Measurements from ENCODE around the gene RPS6KL1. TPM values are rescaled to one million over a fixed set of nuclear protein-coding genes. Genes with fewer than 3 reads are reported as not detected.

RPS6KL1 gene
- total RNA-seq, 4 donors from 2014 or later: 0.86 to 7.5 (median 1.8) TPM

- H3K27me3 ChIP-seq: no peaks in the 10 kb centered on the region
- H3K4me1 ChIP-seq: peaks cover 66% of the 10 kb centered on the region
- no peaks in the 10 kb centered on the region for H3K9me3 ChIP-seq
- H3K27ac ChIP-seq: peak overlapping the region; percentile 49
- TF ChIP-seq POLR2AphosphoS5 (IDR thresholded peaks at IDR 0.05): peak in 2 of 3 donors; percentile 60 to 65
- TF ChIP-seq EP300 (IDR thresholded peaks at IDR 0.05): no peak
- TF ChIP-seq POLR2A (IDR thresholded peaks at IDR 0.05): no peak
- WGBS: 40% methylated on average over 3 of the region's 3 CpGs
- no peak overlapping the region for H3K4me3 ChIP-seq
- peaks cover 21% of the 10 kb centered on the region for H3K36me3 ChIP-seq
- DNase-seq (ENCODE audit: low spot score in 2 of 2): no peak
Observed at GRCh38 chr14:74886001-74886400, 37.1 kb downstream of the RPS6KL1 start.

- DNase-seq (ENCODE audit: low spot score in 2 of 2): peak; percentile 89 to 90
- H3K4me1 ChIP-seq: peaks cover 53% of the 10 kb centered on the region
Observed at GRCh38 chr14:74882103-74882920, 40.7 kb downstream of the RPS6KL1 start.

GRCh38 chr14:74881431-74882102 is 41.5 kb downstream of the RPS6KL1 start, which contains the start of gene DLST:
Gene DLST (plus strand): TSS chr14:74881916. CDS start chr14:74881954, 38 bp downstream.
- Histone ChIP-seq H3K27ac (peak within 1 kb of the TSS; percentile 97), H3K36me3 (no peaks in the 10 kb centered on the region), H3K27me3 (no peaks in the 10 kb centered on the region), H3K4me1 (peaks cover 48% of the 10 kb centered on the region), H3K9me3 (no peaks in the 10 kb centered on the region), H3K4me3 (peak within 1 kb of the TSS; percentile 93)
- peak; percentile 42 to 94 for TF ChIP-seq POLR2A (IDR thresholded peaks at IDR 0.05)
- TF ChIP-seq POLR2AphosphoS5 (IDR thresholded peaks at IDR 0.05): peak; percentile 80 to 94 (median 90)
- TF ChIP-seq CTCF (IDR thresholded peaks at IDR 0.05): no peak
- peak; percentile 91 to 95 for DNase-seq (ENCODE audit: low spot score in 2 of 2)
- WGBS: 0% methylated on average over 8 of the region's 53 CpGs

More at GRCh38 chr14:74882103-74882920, 40.7 kb downstream of the RPS6KL1 start:
- peak overlapping the region; percentile 97 for H3K27ac ChIP-seq
- 2% methylated on average over 14 of the region's 49 CpGs for WGBS
- peak overlapping the region; percentile 93 for H3K4me3 ChIP-seq
- TF ChIP-seq POLR2AphosphoS5 (IDR thresholded peaks at IDR 0.05) (peak in 1 of 3 donors; percentile 9), EP300 (IDR thresholded peaks at IDR 0.05) (no peak), POLR2A (IDR thresholded peaks at IDR 0.05) (peak in 1 of 2 donors; percentile 2), CTCF (IDR thresholded peaks at IDR 0.05) (no peak)
- no peaks in the 10 kb centered on the region for H3K36me3 ChIP-seq
- H3K27me3 ChIP-seq: no peaks in the 10 kb centered on the region
- H3K9me3 ChIP-seq: no peaks in the 10 kb centered on the region

GRCh38 chr14:74879427-74880182 is 43.5 kb downstream of the RPS6KL1 start:
- DNase-seq (ENCODE audit: low spot score in 2 of 2): no peak
- 90% methylated on average over 3 of the region's 3 CpGs for WGBS
- Histone ChIP-seq H3K9me3 (no peaks in the 10 kb centered on the region), H3K4me3 (no peak overlapping the region), H3K4me1 (peaks cover 28% of the 10 kb centered on the region), H3K27me3 (no peaks in the 10 kb centered on the region), H3K27ac (no peak overlapping the region), H3K36me3 (no peaks in the 10 kb centered on the region)
- TF ChIP-seq CTCF (IDR thresholded peaks at IDR 0.05) (no peak), POLR2AphosphoS5 (IDR thresholded peaks at IDR 0.05) (no peak), POLR2A (IDR thresholded peaks at IDR 0.05) (no peak), EP300 (IDR thresholded peaks at IDR 0.05) (no peak)

Measured in suprapubic skin (tissue), 4 donors.